ENCODE results near the gene PTPRK. TPM values are rescaled to one million over a fixed set of nuclear protein-coding genes. Genes with fewer than 3 reads are reported as not detected.

The PTPRK gene
- total and polyA plus RNA-seq, 2 of the 13 experiments (the other 11 are each of a cell fraction or from before 2014, with no cell fraction given) = 43.6 to 98.3 TPM

DNA sequence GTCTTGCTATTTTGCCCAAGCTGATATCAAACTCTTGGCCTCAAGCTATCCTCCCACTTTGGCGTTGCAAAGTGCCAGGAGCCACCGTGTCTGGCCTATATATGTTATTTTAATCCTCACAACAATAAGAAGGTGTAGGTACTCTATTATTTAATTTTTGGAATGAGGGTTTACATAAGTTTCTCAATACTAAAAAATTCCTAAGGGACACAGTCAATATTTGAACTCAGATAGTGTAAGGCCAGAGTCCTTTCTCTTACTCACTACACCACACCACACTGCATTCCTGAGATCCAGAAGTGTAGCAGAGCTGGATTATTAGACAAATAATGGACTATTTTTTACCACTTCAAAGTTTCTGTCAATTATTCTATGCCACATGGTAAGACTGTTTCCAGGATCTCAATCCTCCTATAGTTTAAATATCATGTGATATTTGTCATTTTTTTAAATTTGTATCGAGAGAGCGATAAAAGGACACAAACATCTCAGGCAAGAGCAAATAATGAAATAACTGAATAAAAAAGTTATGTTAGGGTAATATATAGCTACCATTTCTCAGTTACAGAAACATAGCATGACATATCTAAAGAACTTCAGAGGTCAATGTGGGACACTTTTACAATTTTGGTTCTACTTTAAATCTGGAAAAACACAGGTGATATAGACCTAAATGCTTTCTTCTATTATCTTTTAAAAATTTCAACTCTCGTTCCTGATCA, 457.4 kb downstream of the PTPRK start (continued):
- TF ChIP-seq, protein P1, sequence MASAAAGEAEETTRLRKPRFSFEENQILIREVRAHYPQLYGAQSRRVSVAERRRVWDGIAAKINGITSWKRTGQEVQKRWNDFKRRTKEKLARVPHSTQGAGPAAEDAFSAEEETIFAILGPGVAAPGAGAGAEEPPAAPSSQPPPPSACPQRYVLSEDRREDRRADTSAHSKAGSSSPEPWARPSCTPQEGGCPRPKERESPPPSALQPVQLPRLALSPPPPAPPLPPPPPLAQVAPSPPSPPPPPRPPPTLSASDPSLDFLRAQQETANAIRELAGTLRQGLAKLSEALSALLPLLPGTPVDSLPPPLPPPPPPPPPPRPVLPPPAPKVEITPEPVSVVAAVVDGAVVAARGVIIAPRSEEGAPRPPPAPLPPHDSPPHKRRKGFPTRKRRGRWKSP (CRISPR knock-in tag; IDR thresholded peaks at IDR 0.05) = no peak; the same call in 1 of the 2 replicates
- TF ChIP-seq TCF7L2 (IDR thresholded peaks at IDR 0.05; ENCODE audit: low read depth, low read length) = peak; percentile 72
- no peak for TF ChIP-seq ZNF256 (CRISPR knock-in tag; conservative IDR thresholded peaks at IDR 0.05)
- TF ChIP-seq TOE1 (CRISPR knock-in tag; IDR thresholded peaks at IDR 0.05) = no peak
- no peak for TF ChIP-seq MTA1 (CRISPR knock-in tag; IDR thresholded peaks at IDR 0.05; ENCODE audit: borderline replicate concordance)
- TF ChIP-seq SYNCRIP (IDR thresholded peaks at IDR 0.05; ENCODE audit: insufficient read depth, low read depth, low read length) = no peak
- TF ChIP-seq HOXA5 (CRISPR knock-in tag; IDR thresholded peaks at IDR 0.05) = peak; percentile 77; the same call in 1 of the 2 replicates
- TF ChIP-seq, protein P2, sequence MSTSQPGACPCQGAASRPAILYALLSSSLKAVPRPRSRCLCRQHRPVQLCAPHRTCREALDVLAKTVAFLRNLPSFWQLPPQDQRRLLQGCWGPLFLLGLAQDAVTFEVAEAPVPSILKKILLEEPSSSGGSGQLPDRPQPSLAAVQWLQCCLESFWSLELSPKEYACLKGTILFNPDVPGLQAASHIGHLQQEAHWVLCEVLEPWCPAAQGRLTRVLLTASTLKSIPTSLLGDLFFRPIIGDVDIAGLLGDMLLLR (CRISPR knock-in tag; IDR thresholded peaks at IDR 0.05) = no peak
- TF ChIP-seq DNMT1 (CRISPR knock-in tag; IDR thresholded peaks at IDR 0.05) = no peak
- TF ChIP-seq, protein P3, sequence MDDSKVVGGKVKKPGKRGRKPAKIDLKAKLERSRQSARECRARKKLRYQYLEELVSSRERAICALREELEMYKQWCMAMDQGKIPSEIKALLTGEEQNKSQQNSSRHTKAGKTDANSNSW (CRISPR knock-in tag; IDR thresholded peaks at IDR 0.05; ENCODE audit: borderline replicate concordance) = no peak
- TF ChIP-seq MZF1 (CRISPR knock-in tag; IDR thresholded peaks at IDR 0.05; ENCODE audit: borderline replicate concordance) = no peak
- no peak; the same call in 1 of the 2 replicates for TF ChIP-seq ZNF629 (CRISPR knock-in tag; conservative IDR thresholded peaks at IDR 0.05)
- no peak for TF ChIP-seq NFIB (CRISPR knock-in tag; IDR thresholded peaks at IDR 0.05; ENCODE audit: borderline replicate concordance)
- no peak for TF ChIP-seq KMT2B (CRISPR knock-in tag; IDR thresholded peaks at IDR 0.05)
- TF ChIP-seq, protein P4, sequence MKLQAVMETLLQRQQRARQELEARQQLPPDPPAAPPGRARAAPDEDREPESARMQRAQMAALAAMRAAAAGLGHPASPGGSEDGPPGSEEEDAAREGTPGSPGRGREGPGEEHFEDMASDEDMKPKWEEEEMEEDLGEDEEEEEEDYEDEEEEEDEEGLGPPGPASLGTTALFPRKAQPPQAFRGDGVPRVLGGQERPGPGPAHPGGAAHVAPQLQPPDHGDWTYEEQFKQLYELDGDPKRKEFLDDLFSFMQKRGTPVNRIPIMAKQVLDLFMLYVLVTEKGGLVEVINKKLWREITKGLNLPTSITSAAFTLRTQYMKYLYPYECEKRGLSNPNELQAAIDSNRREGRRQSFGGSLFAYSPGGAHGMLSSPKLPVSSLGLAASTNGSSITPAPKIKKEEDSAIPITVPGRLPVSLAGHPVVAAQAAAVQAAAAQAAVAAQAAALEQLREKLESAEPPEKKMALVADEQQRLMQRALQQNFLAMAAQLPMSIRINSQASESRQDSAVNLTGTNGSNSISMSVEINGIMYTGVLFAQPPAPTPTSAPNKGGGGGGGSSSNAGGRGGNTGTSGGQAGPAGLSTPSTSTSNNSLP (IDR thresholded peaks at IDR 0.05; ENCODE audit: low read depth, low read length) = peak; percentile 94
- TF ChIP-seq, protein P5, sequence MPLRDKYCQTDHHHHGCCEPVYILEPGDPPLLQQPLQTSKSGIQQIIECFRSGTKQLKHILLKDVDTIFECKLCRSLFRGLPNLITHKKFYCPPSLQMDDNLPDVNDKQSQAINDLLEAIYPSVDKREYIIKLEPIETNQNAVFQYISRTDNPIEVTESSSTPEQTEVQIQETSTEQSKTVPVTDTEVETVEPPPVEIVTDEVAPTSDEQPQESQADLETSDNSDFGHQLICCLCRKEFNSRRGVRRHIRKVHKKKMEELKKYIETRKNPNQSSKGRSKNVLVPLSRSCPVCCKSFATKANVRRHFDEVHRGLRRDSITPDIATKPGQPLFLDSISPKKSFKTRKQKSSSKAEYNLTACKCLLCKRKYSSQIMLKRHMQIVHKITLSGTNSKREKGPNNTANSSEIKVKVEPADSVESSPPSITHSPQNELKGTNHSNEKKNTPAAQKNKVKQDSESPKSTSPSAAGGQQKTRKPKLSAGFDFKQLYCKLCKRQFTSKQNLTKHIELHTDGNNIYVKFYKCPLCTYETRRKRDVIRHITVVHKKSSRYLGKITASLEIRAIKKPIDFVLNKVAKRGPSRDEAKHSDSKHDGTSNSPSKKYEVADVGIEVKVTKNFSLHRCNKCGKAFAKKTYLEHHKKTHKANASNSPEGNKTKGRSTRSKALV (CRISPR knock-in tag; IDR thresholded peaks at IDR 0.05) = peak; percentile 37; the same call in 1 of the 2 replicates
- no peak for TF ChIP-seq ZNF292 (CRISPR knock-in tag; IDR thresholded peaks at IDR 0.05; ENCODE audit: borderline replicate concordance, low read depth)

All from HepG2 (cell line).